HepG2 (cell line): Measurements from ENCODE around the gene AP2B1. TPM values are rescaled to one million over a fixed set of nuclear protein-coding genes. Genes with fewer than 3 reads are reported as not detected.

Experiments
- ATAC-seq: fragments of 200-7000 bp; cut with Tn5 transposase; 3 replicates; pipeline ENCODE4 v1.9.1; 2020; ENCODE audit warnings: mild to moderate bottlenecking, moderate library complexity
- BruUV-seq: library from RNA; stranded (reverse); fragments of 400-500 nt; replicated peaks from 2 replicates; lab custom pipeline; 2021; lab: Mats Ljungman, UMichigan
- CTCF ChIA-PET: fragments of 300-600 bp; formaldehyde crosslinking; extraction: SDS; loops from one replicate; lab custom pipeline; 2021; ENCODE audit warnings: low total read pairs, inconsistent platforms, low intra/inter-chr PET ratio; lab: Yijun Ruan, JAX
- POLR2A ChIA-PET: fragments of 350-600 bp; sonication (Branson Sonifier 250); formaldehyde crosslinking; loops from one replicate; lab custom pipeline; 2020; ENCODE audit warnings: antibody characterized with exemption, inconsistent platforms; lab: Yijun Ruan, JAX
- DNase-seq: peaks from one replicate; pipeline ENCODE4 v3.0.0-alpha.2; 2015; ENCODE audit warnings: low spot score
- FAIRE-seq: peaks from 3 replicates; lab custom pipeline; 2011; peaks lifted over from hg19 to GRCh38; lab: Jason Lieb, UNC
- H2AFZ ChIP-seq: one replicate; pipeline ENCODE4 v1.6.1; 2011; ENCODE audit warnings: low read length, inconsistent platforms
- H3K27ac ChIP-seq: fragments of 300-600 bp; 3 replicates; pipeline ENCODE4 v1.8.0; 2011; ENCODE audit warnings: mixed run types, mild to moderate bottlenecking, mixed read lengths, low read length, inconsistent platforms; ENCODE audit not compliant: insufficient read depth; ENCODE audit errors: extremely low read length
- H3K27me3 ChIP-seq, 2 experiments: fragments of 200-600 bp in 1 of 2; 2 replicates in 1 of 2; 3 replicates in 1 of 2; pipeline versions ENCODE4 v1.6.0 to v1.8.0; 2011; ENCODE audit warnings: low read length in 2 of 2, mild to moderate bottlenecking in 2 of 2, moderate library complexity in 2 of 2, inconsistent platforms in 1 of 2; ENCODE audit not compliant: insufficient read depth in 2 of 2, control insufficient read depth in 1 of 2
- H3K36me3 ChIP-seq, 2 experiments: fragments of 200-600 bp in 1 of 2; replicated peaks in 1 of 2; 2 replicates in 1 of 2; 3 replicates in 1 of 2; pipeline versions ENCODE4 v1.5.1 to v1.8.0; 2011; ENCODE audit warnings: low read length in 2 of 2, inconsistent platforms in 1 of 2; ENCODE audit not compliant: insufficient read depth in 2 of 2, control insufficient read depth in 1 of 2
- H3K4me1 ChIP-seq: 2 replicates; pipeline ENCODE4 v1.5.1; 2012; ENCODE audit warnings: low read length, inconsistent platforms; ENCODE audit not compliant: insufficient read depth
- H3K4me2 ChIP-seq: 2 replicates; pipeline ENCODE4 v1.6.0; 2011; ENCODE audit warnings: low read depth, low read length, inconsistent platforms
- H3K4me3 ChIP-seq, 3 experiments: fragments of 200-600 bp in 1 of 3; sonication (generic), shearing (Covaris generic) in 1 of 3; replicated peaks in 1 of 3; 2 replicates each; pipeline ENCODE4 v1.5.1; 2011 to 2016; ENCODE audit warnings: low read length in 3 of 3, inconsistent platforms in 2 of 3, low read depth in 2 of 3, mild to moderate bottlenecking in 2 of 3, control low read depth in 1 of 3, mixed read lengths in 1 of 3; ENCODE audit not compliant: insufficient read depth in 1 of 3
- H3K79me2 ChIP-seq: one replicate; pipeline ENCODE4 v1.6.1; 2011; ENCODE audit warnings: low read length, inconsistent platforms; ENCODE audit not compliant: insufficient read depth
- H3K9ac ChIP-seq: 2 replicates; pipeline ENCODE4 v1.6.0; 2011; ENCODE audit warnings: mild to moderate bottlenecking, low read depth, low read length, inconsistent platforms; ENCODE audit not compliant: insufficient read depth
- H3K9me3 ChIP-seq: 2 replicates; pipeline ENCODE4 v1.5.1; 2012; ENCODE audit warnings: mild to moderate bottlenecking, low read length
- H4K20me1 ChIP-seq: 2 replicates; pipeline ENCODE4 v1.6.0; 2011; ENCODE audit warnings: inconsistent platforms, mild to moderate bottlenecking, low read length, moderate library complexity; ENCODE audit not compliant: insufficient read depth
- CC2D1A ChIP-seq: sonication (generic); formaldehyde crosslinking; IDR thresholded peaks from 2 replicates; pipeline ENCODE4 v1.8.1; 2023; ENCODE audit warnings: mild to moderate bottlenecking, missing genetic modification reagents
- CENPT ChIP-seq: sonication (generic); formaldehyde crosslinking; IDR thresholded peaks from 2 replicates; pipeline ENCODE4 v1.8.0; 2022; ENCODE audit warnings: low read depth, mild to moderate bottlenecking, moderate library complexity, missing genetic modification reagents
- CENPX ChIP-seq: sonication (generic); formaldehyde crosslinking; IDR thresholded peaks from 2 replicates; pipeline ENCODE4 v1.9.0; 2021; ENCODE audit warnings: mild to moderate bottlenecking, missing genetic modification reagents, moderate library complexity
- EED ChIP-seq: sonication (generic); formaldehyde crosslinking; IDR thresholded peaks from 2 replicates; pipeline ENCODE4 v1.5.0; 2020; ENCODE audit warnings: mild to moderate bottlenecking, missing genetic modification reagents
- FOXO1 ChIP-seq: sonication (generic); formaldehyde crosslinking; IDR thresholded peaks from 2 replicates; pipeline ENCODE4 v1.4.0; 2020; ENCODE audit warnings: missing genetic modification reagents
- HDAC1 ChIP-seq: sonication (generic); formaldehyde crosslinking; IDR thresholded peaks from 2 replicates; pipeline ENCODE4 v1.5.1; 2020; ENCODE audit warnings: mild to moderate bottlenecking, missing genetic modification reagents
- HNF4G ChIP-seq, 2 experiments: sonication (generic) in 1 of 2; formaldehyde crosslinking in 1 of 2; IDR thresholded peaks; 2 replicates each; pipeline versions ENCODE4 v1.4.0 to v1.6.1; 2011 to 2020; ENCODE audit warnings: borderline replicate concordance in 2 of 2, low read depth in 2 of 2, mild to moderate bottlenecking in 2 of 2, low read length in 1 of 2, missing genetic modification reagents in 1 of 2, moderate library complexity in 1 of 2
- MTA3 ChIP-seq: sonication (generic); formaldehyde crosslinking; IDR thresholded peaks from 2 replicates; pipeline ENCODE4 v1.4.0; 2020; ENCODE audit warnings: missing genetic modification reagents
- NCOR1 ChIP-seq: fragments of 200-600 bp; sonication (generic); IDR thresholded peaks from 2 replicates; pipeline ENCODE4 v1.7.0; 2017; ENCODE audit warnings: antibody characterized with exemption, low read length, borderline replicate concordance
- POLR2AphosphoS2 ChIP-seq: IDR thresholded peaks from 2 replicates; pipeline ENCODE4 v1.6.1; 2011; ENCODE audit warnings: low read depth, low read length, improper control_type of control experiment
- SKI ChIP-seq: fragments of 450-650 bp; IDR thresholded peaks from one replicate; pipeline ENCODE4 v1.6.1; 2018; ENCODE audit warnings: mild to moderate bottlenecking; ENCODE audit not compliant: partially characterized antibody
- TOE1 ChIP-seq: sonication (generic); formaldehyde crosslinking; IDR thresholded peaks from 2 replicates; pipeline ENCODE4 v1.4.0; 2020; ENCODE audit warnings: mild to moderate bottlenecking, missing genetic modification reagents
- TRIM24 ChIP-seq: sonication (generic); formaldehyde crosslinking; IDR thresholded peaks from 2 replicates; pipeline ENCODE4 v1.8.0; 2022; ENCODE audit warnings: mild to moderate bottlenecking, missing genetic modification reagents
- ZBTB20 ChIP-seq: sonication (generic); formaldehyde crosslinking; IDR thresholded peaks from 2 replicates; pipeline ENCODE4 v1.8.1; 2023; ENCODE audit warnings: missing genetic modification reagents, low read depth, mild to moderate bottlenecking, borderline replicate concordance
- ZMYM2 ChIP-seq: sonication (generic); formaldehyde crosslinking; IDR thresholded peaks from 2 replicates; pipeline ENCODE4 v1.8.0; 2022; ENCODE audit warnings: mild to moderate bottlenecking, missing genetic modification reagents
- ZNF136 ChIP-seq: sonication (generic); formaldehyde crosslinking; IDR thresholded peaks from 2 replicates; pipeline ENCODE4 v1.8.1; 2022; ENCODE audit warnings: low read depth, mild to moderate bottlenecking, moderate library complexity, missing genetic modification reagents
- WGBS: methylation state at CpG from one replicate; pipeline ENCODE4 v1.1.6; 2017; ENCODE audit warnings: low lambda C conversion rate; 5-methylcytosine and 5-hydroxymethylcytosine counted together
- in situ Hi-C: cut with HindIII; loops from 2 replicates; pipeline ENCODE4 v1.10.0; 2017; ENCODE audit warnings: low pct_unique_long_range_greater_than_20kb; ENCODE audit not compliant: extremely low pct_ligation_motif_present
- intact Hi-C: fragments of 100-400 bp; cut with micrococcal nuclease; formaldehyde crosslinking; loops from one replicate; pipeline ENCODE4 v1.10.0; 2022; ENCODE audit not compliant: unreplicated experiment
- polyA plus RNA-seq, 8 experiments: library from polyadenylated mRNA; depleted of rRNA in 3 of 8; stranded (reverse) in 7 of 8; unstranded in 1 of 8; fragments of >200 nt; fragmentation: Illumina TruSeq in 4 of 8; extraction: Trizol in 4 of 8; gene quantifications; 2 replicates each; pipeline versions ENCODE4 v1.2.1 to v1.2.3, GENCODE V29; 2011 to 2016; ENCODE audit warnings: low read depth in 4 of 8, missing spikeins in 1 of 8, mixed read lengths in 1 of 8; ENCODE audit not compliant: insufficient read depth in 1 of 8
- total RNA-seq, 5 experiments: library from RNA; depleted of rRNA; stranded (reverse); fragments of >200 nt; fragmentation: Illumina TruSeq; extraction: Trizol; gene quantifications; 2 replicates each; pipeline ENCODE4 v1.2.3, GENCODE V29; 2016; ENCODE audit warnings: low read depth in 1 of 5
- TF ChIP-seq, protein P1 (sequence below): sonication (generic); formaldehyde crosslinking; IDR thresholded peaks from 2 replicates; pipeline ENCODE4 v1.4.0; 2020; ENCODE audit warnings: missing genetic modification reagents
- TF ChIP-seq, protein P2 (sequence below): sonication (generic); formaldehyde crosslinking; conservative IDR thresholded peaks from 2 replicates; pipeline ENCODE4 v1.4.0; 2020; ENCODE audit warnings: mild to moderate bottlenecking, missing genetic modification reagents, moderate library complexity
- TF ChIP-seq, protein P3 (sequence below): sonication (generic); formaldehyde crosslinking; IDR thresholded peaks from 2 replicates; pipeline ENCODE4 v1.4.0; 2020; ENCODE audit warnings: missing genetic modification reagents

The AP2B1 gene
- total and polyA plus RNA-seq, 2 of the 13 experiments (the other 11 are each of a cell fraction or from before 2014, with no cell fraction given) = 23.8 to 71.3 TPM

DNA sequence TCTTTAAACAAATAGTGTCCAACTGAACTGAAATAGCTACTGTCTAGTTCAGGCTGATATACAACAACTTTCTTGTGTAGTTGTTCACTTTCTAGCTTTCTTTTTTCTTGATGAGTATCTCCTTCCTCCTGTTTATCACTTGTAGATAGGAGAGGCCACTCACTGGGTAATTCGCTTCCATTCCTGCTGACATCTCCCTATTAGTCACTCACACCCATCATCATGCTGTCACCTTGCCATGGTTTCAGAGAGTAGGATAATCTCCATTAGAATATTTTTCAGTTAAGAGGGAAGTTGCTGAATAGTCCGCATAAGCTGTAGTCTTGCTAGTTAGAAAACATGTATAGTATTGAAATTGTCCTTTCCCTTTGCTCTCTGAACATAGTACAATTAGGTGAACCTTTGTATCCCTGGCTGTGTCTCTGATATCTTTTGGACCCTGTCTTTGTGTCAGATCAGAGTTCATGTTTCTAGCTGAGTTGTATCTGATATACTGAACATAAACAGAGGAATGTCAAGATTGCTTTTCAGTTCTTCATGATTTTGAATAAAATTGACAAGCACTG is 79.9 kb downstream of the AP2B1 start (continued):
- TF ChIP-seq ZMYM2 (peak; percentile 49; the same call in 1 of the 2 replicates), HNF4G (IDR thresholded peaks at IDR 0.05; ENCODE audit: borderline replicate concordance, low read depth, low read length) (peak; percentile 52; the same call in 1 of the 2 replicates), HNF4G (CRISPR knock-in tag; IDR thresholded peaks at IDR 0.05; ENCODE audit: borderline replicate concordance, low read depth) (no peak), CENPT (CRISPR knock-in tag) (no peak), NCOR1 (peak; percentile 79)

DNA sequence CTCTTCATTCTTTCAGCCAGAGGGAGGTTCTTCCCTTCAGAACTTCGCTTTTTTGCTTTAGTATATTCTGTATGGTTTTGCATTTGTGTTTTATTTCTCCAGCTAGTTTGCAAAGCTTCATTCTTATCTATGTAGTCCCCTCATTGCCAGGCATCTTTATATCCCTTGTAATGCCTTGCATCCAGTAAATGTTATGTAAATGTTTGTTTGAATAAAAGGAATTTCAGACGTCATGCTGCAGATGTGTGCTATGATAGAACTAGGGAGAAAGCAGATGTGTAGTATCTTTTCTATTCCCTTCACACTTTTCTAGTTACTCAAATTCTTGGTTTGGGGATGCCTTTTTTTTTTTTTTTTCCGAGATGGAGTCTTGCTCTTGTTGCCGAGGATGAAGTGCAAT is 81.7 kb downstream of the AP2B1 start:
- intact Hi-C loops (no loop called here), in situ Hi-C loops (no loop called here)
- H3K4me1 ChIP-seq = peaks cover 39% of the 10 kb centered on the region
- no peak overlapping the region for H3K9ac ChIP-seq
- no TSS peak for BruUV-seq
- POLR2A ChIA-PET = no interaction called here
- ATAC-seq = no peak
- H3K36me3 ChIP-seq = peaks cover 1 to 18% of the 10 kb centered on the region in 2 experiments; a peak in 3 of 5 replicates
- H3K27ac ChIP-seq = no peak overlapping the region
- CTCF ChIA-PET = no interaction called here
- FAIRE-seq = no peak
- H2AFZ ChIP-seq = no peak overlapping the region
- no peak overlapping the region for H3K4me3 ChIP-seq
- no peak overlapping the region for H3K4me2 ChIP-seq
- TF ChIP-seq CC2D1A (no peak), TRIM24 (CRISPR knock-in tag) (no peak), POLR2AphosphoS2 (no peak), MTA3 (CRISPR knock-in tag) (no peak), FOXO1 (no peak), EED (no peak), CENPX (CRISPR knock-in tag) (no peak), ZBTB20 (CRISPR knock-in tag) (no peak), HDAC1 (CRISPR knock-in tag) (no peak), ZNF136 (no peak), TOE1 (CRISPR knock-in tag) (no peak), SKI (no peak)
- TF ChIP-seq, protein P1, sequence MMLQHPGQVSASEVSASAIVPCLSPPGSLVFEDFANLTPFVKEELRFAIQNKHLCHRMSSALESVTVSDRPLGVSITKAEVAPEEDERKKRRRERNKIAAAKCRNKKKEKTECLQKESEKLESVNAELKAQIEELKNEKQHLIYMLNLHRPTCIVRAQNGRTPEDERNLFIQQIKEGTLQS (CRISPR knock-in tag) = no peak
- TF ChIP-seq, protein P2, sequence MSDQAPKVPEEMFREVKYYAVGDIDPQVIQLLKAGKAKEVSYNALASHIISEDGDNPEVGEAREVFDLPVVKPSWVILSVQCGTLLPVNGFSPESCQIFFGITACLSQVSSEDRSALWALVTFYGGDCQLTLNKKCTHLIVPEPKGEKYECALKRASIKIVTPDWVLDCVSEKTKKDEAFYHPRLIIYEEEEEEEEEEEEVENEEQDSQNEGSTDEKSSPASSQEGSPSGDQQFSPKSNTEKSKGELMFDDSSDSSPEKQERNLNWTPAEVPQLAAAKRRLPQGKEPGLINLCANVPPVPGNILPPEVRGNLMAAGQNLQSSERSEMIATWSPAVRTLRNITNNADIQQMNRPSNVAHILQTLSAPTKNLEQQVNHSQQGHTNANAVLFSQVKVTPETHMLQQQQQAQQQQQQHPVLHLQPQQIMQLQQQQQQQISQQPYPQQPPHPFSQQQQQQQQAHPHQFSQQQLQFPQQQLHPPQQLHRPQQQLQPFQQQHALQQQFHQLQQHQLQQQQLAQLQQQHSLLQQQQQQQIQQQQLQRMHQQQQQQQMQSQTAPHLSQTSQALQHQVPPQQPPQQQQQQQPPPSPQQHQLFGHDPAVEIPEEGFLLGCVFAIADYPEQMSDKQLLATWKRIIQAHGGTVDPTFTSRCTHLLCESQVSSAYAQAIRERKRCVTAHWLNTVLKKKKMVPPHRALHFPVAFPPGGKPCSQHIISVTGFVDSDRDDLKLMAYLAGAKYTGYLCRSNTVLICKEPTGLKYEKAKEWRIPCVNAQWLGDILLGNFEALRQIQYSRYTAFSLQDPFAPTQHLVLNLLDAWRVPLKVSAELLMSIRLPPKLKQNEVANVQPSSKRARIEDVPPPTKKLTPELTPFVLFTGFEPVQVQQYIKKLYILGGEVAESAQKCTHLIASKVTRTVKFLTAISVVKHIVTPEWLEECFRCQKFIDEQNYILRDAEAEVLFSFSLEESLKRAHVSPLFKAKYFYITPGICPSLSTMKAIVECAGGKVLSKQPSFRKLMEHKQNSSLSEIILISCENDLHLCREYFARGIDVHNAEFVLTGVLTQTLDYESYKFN (CRISPR knock-in tag) = no peak
- TF ChIP-seq, protein P3, sequence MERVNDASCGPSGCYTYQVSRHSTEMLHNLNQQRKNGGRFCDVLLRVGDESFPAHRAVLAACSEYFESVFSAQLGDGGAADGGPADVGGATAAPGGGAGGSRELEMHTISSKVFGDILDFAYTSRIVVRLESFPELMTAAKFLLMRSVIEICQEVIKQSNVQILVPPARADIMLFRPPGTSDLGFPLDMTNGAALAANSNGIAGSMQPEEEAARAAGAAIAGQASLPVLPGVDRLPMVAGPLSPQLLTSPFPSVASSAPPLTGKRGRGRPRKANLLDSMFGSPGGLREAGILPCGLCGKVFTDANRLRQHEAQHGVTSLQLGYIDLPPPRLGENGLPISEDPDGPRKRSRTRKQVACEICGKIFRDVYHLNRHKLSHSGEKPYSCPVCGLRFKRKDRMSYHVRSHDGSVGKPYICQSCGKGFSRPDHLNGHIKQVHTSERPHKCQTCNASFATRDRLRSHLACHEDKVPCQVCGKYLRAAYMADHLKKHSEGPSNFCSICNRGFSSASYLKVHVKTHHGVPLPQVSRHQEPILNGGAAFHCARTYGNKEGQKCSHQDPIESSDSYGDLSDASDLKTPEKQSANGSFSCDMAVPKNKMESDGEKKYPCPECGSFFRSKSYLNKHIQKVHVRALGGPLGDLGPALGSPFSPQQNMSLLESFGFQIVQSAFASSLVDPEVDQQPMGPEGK (CRISPR knock-in tag) = no peak
- H4K20me1 ChIP-seq = no peaks in the 10 kb centered on the region
- no peak for DNase-seq
- no peaks in the 10 kb centered on the region for H3K79me2 ChIP-seq
- 96% methylated on average over 4 of the region's 4 CpGs for WGBS
- H3K9me3 ChIP-seq = no peaks in the 10 kb centered on the region
- H3K27me3 ChIP-seq = no peaks in the 10 kb centered on the region
